Transverse colon (tissue), 4 donors: ENCODE data around the gene MEF2D. TPM values are rescaled to one million over a fixed set of nuclear protein-coding genes. Genes with fewer than 3 reads are reported as not detected.

ENCODE experiments used
- DNase-seq: peaks from one replicate; pipeline ENCODE4 v3.0.0-alpha.2; 2019
- H3K27ac ChIP-seq, 4 donors: fragments of 200-600 bp; sonication (generic); 2 replicates each; pipeline ENCODE4 v1.5.1; 2016 to 2018; ENCODE audit warnings: inconsistent platforms in 4 of 4
- H3K27me3 ChIP-seq: fragments of 200-600 bp; sonication (generic); 2 replicates; pipeline ENCODE4 v1.5.1; 2017; ENCODE audit warnings: inconsistent platforms
- H3K36me3 ChIP-seq, 4 donors: fragments of 200-600 bp; sonication (generic); 2 replicates each; pipeline ENCODE4 v1.5.1; 2017 to 2019; ENCODE audit warnings: inconsistent platforms in 4 of 4
- H3K4me1 ChIP-seq, 4 donors: fragments of 200-600 bp; sonication (generic); 2 replicates each; pipeline ENCODE4 v1.5.1; 2017 to 2020; ENCODE audit warnings: inconsistent platforms in 4 of 4
- H3K4me3 ChIP-seq, 4 donors: fragments of 200-600 bp; sonication (generic); 1 replicate in 1 of 4; 2 replicates in 3 of 4; pipeline versions ENCODE4 v1.5.1 to v1.6.1; 2017 to 2019; ENCODE audit warnings: inconsistent platforms in 4 of 4
- H3K9me3 ChIP-seq, 2 donors: fragments of 200-600 bp; sonication (generic); 2 replicates each; pipeline ENCODE4 v1.5.1; 2017 to 2019; ENCODE audit warnings: inconsistent platforms in 2 of 2
- CTCF ChIP-seq, 5 experiments: fragments of 200-600 bp in 3 of 5; fragments of 450-650 bp in 2 of 5; sonication (generic) in 3 of 5; IDR thresholded peaks; 1 replicate in 2 of 5; 2 replicates in 3 of 5; pipeline ENCODE4 v1.5.1; 2016 to 2017; ENCODE audit warnings: antibody characterized with exemption in 5 of 5, inconsistent platforms in 3 of 5, mild to moderate bottlenecking in 2 of 5, moderate library complexity in 1 of 5
- EP300 ChIP-seq: sonication (generic); formaldehyde crosslinking; IDR thresholded peaks from one replicate; pipeline ENCODE4 v1.6.1; 2017; ENCODE audit warnings: antibody characterized with exemption, low read depth
- POLR2A ChIP-seq: fragments of 450-650 bp; IDR thresholded peaks from one replicate; pipeline ENCODE4 v1.6.1; 2016; ENCODE audit warnings: antibody characterized with exemption, mild to moderate bottlenecking, moderate library complexity
- POLR2AphosphoS5 ChIP-seq, 3 donors: sonication (generic); formaldehyde crosslinking; IDR thresholded peaks; one replicate each; pipeline ENCODE4 v1.6.1; 2016; ENCODE audit warnings: antibody characterized with exemption in 3 of 3
- WGBS, 2 donors: methylation state at CpG; one replicate each; pipeline ENCODE4 v1.1.5; 2018; ENCODE audit warnings: low coverage in 1 of 2; 5-methylcytosine and 5-hydroxymethylcytosine counted together
- in situ Hi-C, 4 donors: fragments of 200-750 bp; cut with MboI; loops; one replicate each; pipeline versions ENCODE4 v1.15.0 to v1.15.1; 2017; ENCODE audit warnings: low sequenced_read_pairs in 3 of 4, low pct_ligation_motif_present in 1 of 4, low pct_unique_long_range_greater_than_20kb in 1 of 4
- intact Hi-C: fragments of 100-400 bp; cut with DNase I; formaldehyde crosslinking; loops from one replicate; pipeline ENCODE4 v1.15.1; 2023; ENCODE audit warnings: low total_unique reads
- total RNA-seq, 4 donors: library from RNA; depleted of rRNA; stranded (reverse); fragments of >200 nt; gene quantifications; one replicate each; pipeline ENCODE4 v1.1.0, GENCODE V29; 2016

The MEF2D gene
- total RNA-seq, 4 donors from 2014 or later = 26.1 to 200 (median 85.7) TPM

GRCh38 chr1:156458181-156458503, 42.4 kb downstream of the MEF2D start:
- H3K4me3 ChIP-seq = no peak overlapping the region
- H3K36me3 ChIP-seq = no peaks in the 10 kb centered on the region
- intact Hi-C loops (no loop called here), in situ Hi-C loops (loop anchor here in 2 of 4 donors (5.0 to 10.0 kb wide), 2 partner anchors 44 to 147 kb away; partner anchors contain the start of genes GPATCH4 (in 1 of the 2) and MEF2D (in 1 of the 2))
- peaks cover 0 to 28% (median 19%) of the 10 kb centered on the region in 4 donors for H3K4me1 ChIP-seq
- 55% methylated on average over 3 of the region's 3 CpGs; no CpG with 5 or more reads in 1 of the 2 donors for WGBS, 2 donors
- H3K27me3 ChIP-seq = no peaks in the 10 kb centered on the region
- TF ChIP-seq EP300 = no peak
- no peak for TF ChIP-seq CTCF (IDR thresholded peaks at IDR 0.05)
- DNase-seq = no peak
- peak overlapping the region; percentile 94 to 99 (median 97) for H3K27ac ChIP-seq
- H3K9me3 ChIP-seq = no peaks in the 10 kb centered on the region

- H3K4me1 ChIP-seq = peaks cover 0 to 22% (median 14%) of the 10 kb centered on the region in 4 donors
- H3K4me3 ChIP-seq = peak overlapping the region; percentile 30 to 56 (median 44)
- peak; percentile 99 for DNase-seq
- TF ChIP-seq POLR2AphosphoS5 (IDR thresholded peaks at IDR 0.05) (peak; percentile 96 to 98 (median 97)), CTCF (IDR thresholded peaks at IDR 0.05) (peak in 1 of 5 experiments; percentile 16), POLR2A (peak; percentile 92), EP300 (peak; percentile 97)
- H3K27ac ChIP-seq = peak overlapping the region; percentile 94 to 99 (median 97)
- in situ Hi-C loops = loop anchor here in 2 of 4 donors (5.0 to 10.0 kb wide), 2 partner anchors 45 to 148 kb away; partner anchors contain the start of genes GPATCH4 (in 1 of the 2) and MEF2D (in 1 of the 2)
- 0% methylated on average over 53 of the region's 59 CpGs; no CpG with 5 or more reads in 1 of the 2 donors for WGBS, 2 donors
- H3K27me3 ChIP-seq = no peaks in the 10 kb centered on the region
- H3K9me3 ChIP-seq = no peaks in the 10 kb centered on the region
- intact Hi-C loops = loop anchor here (2.0 kb wide), 1 partner anchor 48 kb away; no protein-coding TSS in a partner anchor
- H3K36me3 ChIP-seq = no peaks in the 10 kb centered on the region
Observed at GRCh38 chr1:156456625-156457465, 43.7 kb downstream of the MEF2D start.

GRCh38 chr1:156455362-156455761, 45.2 kb downstream of the MEF2D start:
- Histone ChIP-seq H3K4me3 (no peak overlapping the region), H3K4me1 (peaks cover 0 to 20% (median 11%) of the 10 kb centered on the region in 4 donors), H3K9me3 (no peaks in the 10 kb centered on the region), H3K27ac (no peak overlapping the region), H3K27me3 (no peaks in the 10 kb centered on the region), H3K36me3 (no peaks in the 10 kb centered on the region)
- intact Hi-C loops = no loop called here
- in situ Hi-C loops = loop anchor here in 2 of 4 donors (5.0 to 10.0 kb wide), 2 partner anchors 47 to 149 kb away; partner anchors contain the start of genes GPATCH4 (in 1 of the 2) and MEF2D (in 1 of the 2)
- TF ChIP-seq EP300 (no peak), POLR2AphosphoS5 (IDR thresholded peaks at IDR 0.05) (no peak), CTCF (IDR thresholded peaks at IDR 0.05) (no peak), POLR2A (no peak)
- DNase-seq = no peak
- WGBS, 2 donors = 70 to 80% methylated on average over 7 of the region's 7 CpGs

- DNase-seq = no peak
- Histone ChIP-seq H3K4me1 (peaks cover 0 to 14% (median 9%) of the 10 kb centered on the region in 4 donors), H3K36me3 (no peaks in the 10 kb centered on the region), H3K27me3 (no peaks in the 10 kb centered on the region), H3K9me3 (no peaks in the 10 kb centered on the region), H3K4me3 (no peak overlapping the region), H3K27ac (no peak overlapping the region)
- intact Hi-C loops (no loop called here), in situ Hi-C loops (loop anchor here in 2 of 4 donors (5.0 to 10.0 kb wide), 2 partner anchors 152 to 154 kb away; partner anchors contain the start of gene GPATCH4 (in 1 of the 2))
- TF ChIP-seq CTCF (IDR thresholded peaks at IDR 0.05) = no peak
- TF ChIP-seq EP300 = no peak
- no peak for TF ChIP-seq POLR2AphosphoS5 (IDR thresholded peaks at IDR 0.05)
- TF ChIP-seq POLR2A = no peak
- WGBS, 2 donors = 62 to 63% methylated on average over 1 of the region's 1 CpG
Observed at GRCh38 chr1:156452907-156453306, 47.7 kb downstream of the MEF2D start.
